Stimulated activated CD4-positive, alpha-beta T cell treated with anti-CD3 and anti-CD28 coated beads, Interleukin-15, amount 100 ng/mL, for 1 hour (primary cell): ENCODE measurements around the gene HCRTR1.

Experiments used
- DNase-seq, 2 donors: peaks; one replicate each; pipeline ENCODE4 v3.0.0-alpha.2; 2020; ENCODE audit warnings: low read depth in 1 of 2, low spot score in 1 of 2

HCRTR1 gene

DNA sequence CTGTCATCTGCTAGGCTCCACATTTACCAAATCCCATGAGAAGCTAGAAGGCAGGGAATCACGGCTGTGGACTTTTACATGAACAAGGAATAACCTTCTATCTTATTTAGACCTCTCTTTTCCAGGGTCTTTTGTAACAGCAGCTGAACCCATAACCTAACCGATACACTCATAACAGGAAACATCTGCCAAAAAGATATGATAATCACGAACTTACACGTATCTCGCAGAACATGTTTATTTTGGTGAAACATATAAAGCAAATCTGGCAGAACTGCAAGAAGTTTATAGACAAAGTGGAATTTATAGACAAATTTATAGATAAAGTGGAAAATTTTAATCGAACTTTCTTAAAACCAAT, 20.8 kb upstream of the HCRTR1 start:
- no peak for DNase-seq

DNA sequence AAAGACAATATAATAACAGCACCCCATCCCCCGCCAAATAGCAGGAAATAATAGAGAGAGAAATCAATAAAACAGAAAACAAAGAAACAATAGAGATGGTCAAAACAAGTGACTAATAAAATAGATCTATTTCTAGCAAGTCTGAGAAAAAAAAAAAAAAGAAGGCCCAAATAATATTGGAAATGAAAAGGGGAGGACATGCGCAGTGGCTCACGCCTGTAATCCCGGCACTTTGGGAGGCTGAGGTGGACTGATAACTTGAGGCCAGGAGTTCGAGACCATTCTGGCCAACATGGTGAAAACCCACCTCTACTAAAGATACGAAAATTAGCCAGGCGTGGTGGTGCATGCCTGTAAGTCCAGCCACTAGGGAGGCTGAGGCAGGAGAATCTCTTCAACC, 18.5 kb upstream of the HCRTR1 start:
- no peak for DNase-seq

DNA sequence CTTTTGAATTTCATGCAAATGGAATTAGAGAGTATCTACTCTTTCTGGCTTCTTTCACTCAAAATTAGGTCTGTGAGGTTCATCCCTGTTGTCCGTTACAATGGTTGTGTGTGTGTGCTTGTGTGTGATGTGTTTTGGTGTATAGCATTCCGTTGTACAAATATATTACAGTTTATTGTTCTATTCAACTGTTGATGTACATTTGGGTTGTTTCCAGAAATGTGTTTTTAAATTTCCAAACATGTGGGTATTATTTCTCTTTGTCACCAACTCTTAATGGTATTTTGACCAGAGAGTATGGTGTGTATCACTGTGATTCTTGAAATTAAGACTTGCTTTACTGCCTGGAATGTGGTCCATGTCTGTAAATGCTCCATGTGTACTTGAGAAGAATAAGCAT, 16.8 kb upstream of the HCRTR1 start:
- DNase-seq: no peak

- no peak for DNase-seq
These were observed 15.4 kb upstream of the HCRTR1 start for GRCh38 chr1:31602081-31602480.

DNA sequence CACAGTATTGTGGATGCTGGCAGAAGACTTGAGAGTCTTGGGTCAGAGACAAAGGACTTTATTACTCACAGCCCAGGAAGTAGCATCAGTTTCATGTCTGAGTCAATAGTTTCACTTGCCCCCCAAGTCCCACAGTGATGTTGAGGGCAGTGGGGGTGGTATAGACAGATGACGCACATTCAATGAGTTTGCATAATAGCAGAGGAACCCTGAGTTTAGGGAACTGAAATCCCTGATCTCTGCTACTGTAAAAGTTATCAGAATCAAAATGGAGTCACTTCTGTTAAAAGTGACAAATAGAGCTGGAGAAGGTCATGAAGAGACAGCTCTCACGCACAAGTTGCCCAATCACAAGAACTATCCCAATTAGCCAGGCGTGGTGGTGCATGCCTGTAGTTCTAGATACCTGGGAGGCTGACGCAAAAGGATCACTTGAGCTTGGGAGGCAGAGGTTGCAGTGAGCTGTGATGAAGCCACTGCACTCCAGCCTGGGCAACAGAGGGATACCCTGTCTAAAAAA, 11.5 kb upstream of the HCRTR1 start:
- no peak for DNase-seq

- DNase-seq: no peak
These were observed 10.1 kb upstream of the HCRTR1 start for GRCh38 chr1:31607360-31607759.

GRCh38 chr1:31609514-31610118, 7.9 kb upstream of the HCRTR1 start:
- no peak for DNase-seq

GRCh38 chr1:31614414-31615005, 3.0 kb upstream of the HCRTR1 start:
- no peak for DNase-seq

GRCh38 chr1:31615414-31615813, 2.1 kb upstream of the HCRTR1 start:
- no peak for DNase-seq

DNA sequence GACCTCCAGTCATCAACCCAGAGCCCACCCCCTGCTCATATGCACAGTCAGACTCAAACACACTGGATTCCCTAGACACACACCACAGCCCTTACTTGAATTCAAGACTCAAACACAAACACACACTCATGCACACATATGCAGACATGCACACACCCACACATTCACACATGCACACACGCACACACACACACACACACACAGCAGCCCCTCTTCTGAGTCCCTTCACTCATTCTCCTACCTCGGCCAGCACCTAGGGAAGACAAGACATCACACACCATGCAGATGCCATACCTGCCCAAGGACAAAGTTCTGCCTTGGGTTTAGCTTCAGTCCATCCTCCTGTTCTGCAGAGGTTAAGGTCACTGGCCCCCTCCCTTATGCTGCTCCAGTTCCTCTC, 1.6 kb upstream of the HCRTR1 start:
- no peak for DNase-seq

DNA sequence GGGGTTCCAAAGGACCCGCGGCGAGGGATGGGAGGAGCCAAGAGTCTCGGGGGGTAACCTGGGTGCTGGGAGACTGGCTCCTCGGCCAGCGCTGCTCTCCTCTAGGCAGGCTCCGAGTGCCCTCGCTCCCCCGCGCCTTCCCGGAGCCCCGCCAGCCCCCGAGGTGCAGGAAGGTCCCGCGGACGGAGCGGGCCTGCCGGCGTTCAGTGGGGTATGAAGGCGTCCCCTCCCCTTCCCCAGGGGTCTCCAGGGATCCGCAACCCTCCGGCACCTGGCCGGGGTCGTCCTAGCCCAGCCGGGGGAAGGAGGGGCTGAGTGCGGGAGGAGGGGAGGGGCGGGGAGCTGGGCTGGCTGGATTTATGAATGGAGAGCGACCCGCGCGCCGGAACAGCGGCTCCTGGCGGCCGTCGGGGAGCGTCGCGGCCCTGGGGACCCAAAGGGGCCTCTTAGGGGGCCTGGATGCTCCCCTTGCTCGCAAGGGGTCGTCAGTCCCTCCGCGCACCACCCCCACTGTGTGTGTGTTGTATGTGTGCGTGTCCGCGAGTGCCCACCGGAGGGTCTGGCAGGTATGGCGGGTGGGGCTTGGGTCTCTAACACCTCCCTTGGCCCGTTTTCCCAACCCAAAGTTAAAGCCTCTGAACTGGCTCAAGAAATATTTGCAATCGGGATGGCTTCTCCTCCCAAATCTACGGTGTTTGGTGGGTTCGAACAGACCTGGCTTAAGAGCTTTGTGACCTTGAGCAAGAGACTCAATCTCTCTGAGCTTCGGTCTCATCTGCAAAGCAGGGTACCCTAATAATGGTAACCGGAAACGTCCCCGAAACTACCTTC, 642 bp downstream of the HCRTR1 start:
- DNase-seq: peak in 1 of 2 donors; percentile 35

GRCh38 chr1:31618916-31619846, 1.7 kb downstream of the HCRTR1 start:
- no peak for DNase-seq

- no peak for DNase-seq
These were observed 3.4 kb downstream of the HCRTR1 start for GRCh38 chr1:31620631-31621497.

DNA sequence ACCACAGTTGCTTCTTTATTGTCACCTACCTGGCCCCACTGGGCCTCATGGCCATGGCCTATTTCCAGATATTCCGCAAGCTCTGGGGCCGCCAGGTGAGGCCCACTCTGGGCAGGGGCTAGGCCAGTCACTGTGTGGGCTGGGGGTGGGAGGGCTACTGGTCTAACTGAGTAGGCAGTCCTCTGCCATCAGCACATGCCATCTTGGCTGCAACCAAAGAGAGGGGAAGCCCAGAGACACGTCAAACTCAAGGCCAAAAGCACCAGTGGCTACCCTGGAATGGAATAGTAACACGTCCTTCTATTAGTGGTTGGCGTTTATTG, 4.0 kb downstream of the HCRTR1 start:
- DNase-seq: no peak

DNA sequence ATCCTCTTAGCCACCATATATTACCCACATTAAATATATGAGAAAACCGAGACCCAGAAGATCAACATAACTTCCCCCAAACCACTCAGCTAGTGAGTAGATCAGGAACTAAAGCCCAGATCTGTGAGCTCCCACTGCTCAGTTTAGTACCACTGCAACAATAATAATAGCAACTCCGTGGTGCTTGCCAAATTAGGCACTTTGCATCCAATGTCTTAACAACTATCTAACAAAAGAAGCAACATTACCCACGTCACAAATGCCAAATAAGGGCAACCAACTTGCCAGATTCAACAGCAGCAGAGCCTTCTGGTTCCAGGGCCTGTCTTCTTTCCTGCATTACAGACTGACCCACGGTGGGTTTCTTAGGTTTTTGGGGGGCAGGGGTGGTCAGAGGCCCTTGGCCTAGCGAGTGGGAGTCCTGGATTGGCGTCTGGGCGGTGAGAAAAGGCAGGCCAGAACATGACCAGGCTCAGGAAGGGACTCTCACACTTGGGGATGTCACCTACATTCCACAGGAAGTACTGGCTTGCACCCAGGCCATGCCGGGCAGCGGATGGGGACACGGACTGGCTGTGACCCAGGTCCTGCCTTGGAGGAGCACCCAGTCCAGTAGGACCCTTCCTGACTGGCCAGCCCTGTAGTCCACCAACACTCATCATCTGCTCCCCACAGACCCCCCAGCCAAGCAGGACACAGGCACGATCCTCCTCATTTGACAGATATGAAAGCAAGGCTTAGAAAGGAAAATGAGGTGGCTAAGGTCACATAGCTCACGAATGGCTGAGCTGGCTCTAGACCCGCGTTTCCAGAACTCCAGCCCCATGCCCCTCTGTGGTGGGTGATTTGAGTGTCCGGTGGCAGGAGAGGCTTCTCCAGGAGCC, 4.6 kb downstream of the HCRTR1 start:
- no peak for DNase-seq

DNA sequence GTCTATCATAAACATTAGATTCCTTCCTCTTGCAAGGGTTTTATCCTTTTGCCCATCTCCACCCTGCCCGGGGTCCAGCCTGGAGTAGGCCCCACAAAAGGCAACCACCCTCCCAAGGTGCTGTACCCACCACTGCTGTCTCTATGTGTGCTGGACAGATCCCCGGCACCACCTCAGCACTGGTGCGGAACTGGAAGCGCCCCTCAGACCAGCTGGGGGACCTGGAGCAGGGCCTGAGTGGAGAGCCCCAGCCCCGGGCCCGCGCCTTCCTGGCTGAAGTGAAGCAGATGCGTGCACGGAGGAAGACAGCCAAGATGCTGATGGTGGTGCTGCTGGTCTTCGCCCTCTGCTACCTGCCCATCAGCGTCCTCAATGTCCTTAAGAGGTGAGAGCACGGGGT, 5.9 kb downstream of the HCRTR1 start:
- no peak for DNase-seq

- DNase-seq: no peak
These were observed 6.8 kb downstream of the HCRTR1 start for GRCh38 chr1:31624309-31624708.

DNA sequence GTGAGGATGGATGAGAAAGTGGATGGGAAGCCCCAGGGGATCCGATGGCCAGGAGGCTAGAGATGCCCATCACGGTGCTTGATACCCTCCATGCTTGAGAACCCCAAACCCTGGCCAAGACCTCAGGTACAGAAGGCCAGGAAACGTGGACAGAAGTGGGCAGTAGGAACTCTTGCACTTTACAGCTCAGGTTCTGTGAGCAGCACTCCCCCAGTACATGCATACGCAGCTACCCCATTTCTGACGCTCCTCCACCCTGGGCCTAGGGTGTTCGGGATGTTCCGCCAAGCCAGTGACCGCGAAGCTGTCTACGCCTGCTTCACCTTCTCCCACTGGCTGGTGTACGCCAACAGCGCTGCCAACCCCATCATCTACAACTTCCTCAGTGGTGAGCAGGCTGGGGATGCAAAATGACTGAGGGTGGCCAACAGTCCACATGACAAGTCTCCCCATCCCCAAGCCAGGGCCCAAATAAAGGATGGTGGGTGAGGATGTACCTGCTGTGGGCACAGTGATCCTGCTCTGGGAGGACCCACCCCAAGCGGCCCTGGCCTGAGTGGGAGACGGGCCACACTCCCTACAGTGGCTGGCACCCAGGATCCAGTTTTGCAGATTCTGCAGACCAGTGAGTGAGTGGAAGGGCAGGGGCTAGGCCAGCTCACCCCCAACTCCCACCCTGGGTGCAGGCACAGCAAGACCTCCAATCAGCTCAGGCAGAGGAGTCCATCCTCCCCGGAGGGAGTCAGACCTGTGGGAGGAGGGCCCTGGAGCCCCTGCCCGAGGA, 7.4 kb downstream of the HCRTR1 start:
- DNase-seq: no peak
